HG03442 (cell line): ENCODE data around the gene FBXL17.
"Not testable (repeated sequence)": the region's sequence is repeated elsewhere in the genome, so short reads cannot be mapped to it uniquely, and the experiment has no call there.

Experiments used
- ATAC-seq: cut with Tn5 transposase; IDR thresholded peaks from one replicate; pipeline ENCODE4 v1.9.1; 2021; ENCODE audit warnings: mild to moderate bottlenecking, moderate library complexity; ENCODE audit not compliant: unreplicated experiment

Gene FBXL17

GRCh38 chr5:108381954-108382783, at the start of gene FBXL17:
TSS of gene FBXL17 (minus strand) at chr5:108382098.
- ATAC-seq = peak; percentile 74

- no peak for ATAC-seq
Observed at GRCh38 chr5:108430931-108431608, 49.2 kb upstream of the FBXL17 start.

- no peak for ATAC-seq
Observed at GRCh38 chr5:108421713-108422112, 39.8 kb upstream of the FBXL17 start.

GRCh38 chr5:108420755-108421154, 38.9 kb upstream of the FBXL17 start:
- ATAC-seq = no peak

- no peak for ATAC-seq
Observed at GRCh38 chr5:108420158-108420557, 38.3 kb upstream of the FBXL17 start.

- no peak for ATAC-seq
Observed at GRCh38 chr5:108418197-108418596, 36.3 kb upstream of the FBXL17 start.

GRCh38 chr5:108417166-108417670, 35.3 kb upstream of the FBXL17 start:
- no peak for ATAC-seq

GRCh38 chr5:108415726-108416125, 33.8 kb upstream of the FBXL17 start:
- ATAC-seq = no peak

GRCh38 chr5:108409786-108410185, 27.9 kb upstream of the FBXL17 start:
- ATAC-seq = no peak

- ATAC-seq = not testable (repeated sequence)
Observed at GRCh38 chr5:108405201-108405600, 23.3 kb upstream of the FBXL17 start.

- no peak for ATAC-seq
Observed at GRCh38 chr5:108398964-108399363, 17.1 kb upstream of the FBXL17 start.

- not testable (repeated sequence) for ATAC-seq
Observed at GRCh38 chr5:108396837-108397236, 14.9 kb upstream of the FBXL17 start.

- no peak for ATAC-seq
Observed at GRCh38 chr5:108387758-108388157, 5.9 kb upstream of the FBXL17 start.

- no peak for ATAC-seq
Observed at GRCh38 chr5:108386345-108387061, 4.6 kb upstream of the FBXL17 start.

GRCh38 chr5:108384741-108385140, 2.8 kb upstream of the FBXL17 start:
- ATAC-seq = no peak

GRCh38 chr5:108382784-108383330, 959 bp upstream of the FBXL17 start:
- ATAC-seq = no peak

GRCh38 chr5:108381350-108381953, 446 bp downstream of the FBXL17 start:
- peak; percentile 41 for ATAC-seq

- ATAC-seq = peak; percentile 24
Observed at GRCh38 chr5:108380531-108381349, 1.2 kb downstream of the FBXL17 start.

GRCh38 chr5:108379722-108380530, 2.0 kb downstream of the FBXL17 start:
- ATAC-seq = no peak
